GM21528 (cell line): Measurements from ENCODE around the gene RPS6KA3.
"Not testable (repeated sequence)": the region's sequence is repeated elsewhere in the genome, so short reads cannot be mapped to it uniquely, and the experiment has no call there.

Experiments
- ATAC-seq: cut with Tn5 transposase; IDR thresholded peaks from one replicate; pipeline ENCODE4 v1.9.1; 2021; ENCODE audit warnings: mild to moderate bottlenecking, moderate library complexity; ENCODE audit not compliant: unreplicated experiment, low FRiP score

RPS6KA3 gene

DNA sequence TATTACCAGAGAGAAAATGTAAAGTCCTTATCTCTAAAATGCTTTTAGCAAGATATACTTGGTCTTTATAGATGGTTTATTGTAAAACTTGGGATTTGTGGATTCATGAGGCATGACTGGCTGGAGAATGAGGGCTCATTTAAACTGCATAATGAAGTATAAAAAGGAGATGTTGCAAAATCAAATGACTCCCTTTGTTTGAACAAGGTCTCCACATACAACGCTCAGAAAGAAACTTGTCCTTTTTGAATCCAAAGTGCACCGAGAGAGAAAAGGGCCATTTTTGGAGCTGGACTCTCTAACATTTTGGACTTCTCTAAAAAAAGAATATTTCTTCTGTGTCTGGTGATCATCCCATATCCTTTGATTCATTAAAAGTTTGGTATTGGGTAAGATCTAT lies 117.4 kb downstream of the RPS6KA3 start:
- no peak for ATAC-seq

GRCh38 chrX:20147561-20147960 lies 119.1 kb downstream of the RPS6KA3 start:
- ATAC-seq, result no peak

DNA sequence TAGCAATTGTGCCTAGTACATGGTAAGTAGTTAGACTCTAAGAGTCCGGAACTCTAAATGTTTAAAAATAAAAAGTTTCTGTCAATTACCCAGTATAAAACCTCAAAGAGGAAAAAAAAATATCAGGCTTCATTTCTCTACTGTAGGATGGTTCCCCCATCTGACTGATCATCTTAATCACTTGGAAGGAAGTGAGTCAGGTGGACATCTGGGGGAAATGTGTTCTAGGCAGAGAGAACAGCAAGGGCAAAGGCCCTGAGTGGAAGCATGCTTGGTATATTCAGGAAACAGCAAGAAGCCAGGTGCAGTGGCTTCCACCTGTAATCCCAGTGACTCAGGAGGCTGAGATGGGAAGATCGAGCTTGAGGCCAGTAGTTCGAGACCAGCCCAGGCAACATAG lies 122.2 kb downstream of the RPS6KA3 start:
- ATAC-seq, result no peak

- no peak for ATAC-seq
Observed at GRCh38 chrX:20143561-20143960, 123.1 kb downstream of the RPS6KA3 start.

DNA sequence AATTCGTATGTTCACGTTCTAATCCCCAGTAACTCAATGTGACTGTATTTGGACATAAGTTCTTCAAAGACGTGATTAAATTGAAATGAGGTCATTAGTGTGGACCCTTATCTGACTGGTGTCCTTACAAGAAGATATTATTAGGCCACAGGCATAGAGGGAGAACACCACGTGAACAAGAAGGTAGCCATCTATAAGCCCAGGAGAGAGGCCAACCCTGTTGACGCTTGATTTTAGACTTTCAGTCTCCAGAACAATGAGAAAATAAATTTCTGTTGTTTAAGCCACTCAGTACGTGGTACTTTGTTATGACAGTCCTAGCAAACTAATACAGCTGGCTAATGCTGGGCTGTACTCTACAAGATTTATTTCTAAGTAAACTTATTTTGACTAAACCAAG lies 123.6 kb downstream of the RPS6KA3 start:
- no peak for ATAC-seq

GRCh38 chrX:20141281-20142220 lies 125.2 kb downstream of the RPS6KA3 start, which contains the start of gene EIF1AX:
Gene EIF1AX, minus strand, starts transcription at chrX:20141838. Its CDS starts 198 bp downstream, at chrX:20141640.
- peak; percentile 98 for ATAC-seq

GRCh38 chrX:20140420-20140819 lies 126.3 kb downstream of the RPS6KA3 start:
- no peak for ATAC-seq

- no peak for ATAC-seq
Observed at GRCh38 chrX:20139966-20140365, 126.7 kb downstream of the RPS6KA3 start.

- no peak for ATAC-seq
Observed at GRCh38 chrX:20135944-20136343, 130.8 kb downstream of the RPS6KA3 start.

- no peak for ATAC-seq
Observed at GRCh38 chrX:20132666-20133065, 134.0 kb downstream of the RPS6KA3 start.

- no peak for ATAC-seq
Observed at GRCh38 chrX:20130357-20130756, 136.4 kb downstream of the RPS6KA3 start.

GRCh38 chrX:20129547-20129946 lies 137.2 kb downstream of the RPS6KA3 start:
- no peak for ATAC-seq

DNA sequence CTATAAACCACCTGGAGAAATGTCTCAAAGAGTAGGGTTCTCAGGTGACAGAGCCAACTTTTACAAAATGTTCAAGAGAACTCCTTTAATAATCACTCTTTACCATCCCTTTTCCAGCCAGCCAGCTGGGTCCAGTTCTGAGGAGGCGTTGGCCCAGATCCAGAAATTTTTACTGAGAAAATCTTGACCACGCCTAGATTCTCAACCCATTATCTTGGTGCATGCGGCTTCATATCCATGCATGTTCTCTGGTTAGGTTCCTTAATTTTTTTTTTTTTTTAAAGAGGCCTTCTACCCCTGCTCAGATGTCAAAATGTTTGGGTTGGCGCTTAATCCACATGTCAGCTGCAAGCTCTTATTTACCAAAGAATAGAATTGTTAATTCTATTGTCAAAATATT lies 138.0 kb downstream of the RPS6KA3 start:
- no peak for ATAC-seq

DNA sequence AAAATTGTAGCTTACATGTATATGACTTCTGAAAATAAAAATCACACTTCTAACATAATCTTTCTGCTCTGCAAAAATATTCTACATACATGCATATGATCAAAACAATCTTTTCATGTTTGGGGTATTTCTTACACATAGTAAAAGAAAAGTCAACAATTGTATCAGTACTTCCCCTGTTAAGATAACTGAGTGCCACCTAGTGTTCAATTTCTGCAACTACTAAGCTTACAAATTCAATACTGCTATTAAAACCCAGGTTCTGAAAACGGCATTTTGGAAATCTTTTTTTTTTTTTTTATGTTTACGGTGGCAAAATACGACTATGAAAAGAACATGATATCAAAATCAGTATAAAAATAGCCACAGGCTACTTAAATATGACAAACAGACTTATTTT lies 139.3 kb downstream of the RPS6KA3 start:
- peak; percentile 66 for ATAC-seq

GRCh38 chrX:20126833-20127232 lies 139.9 kb downstream of the RPS6KA3 start:
- ATAC-seq, result not testable (repeated sequence)

DNA sequence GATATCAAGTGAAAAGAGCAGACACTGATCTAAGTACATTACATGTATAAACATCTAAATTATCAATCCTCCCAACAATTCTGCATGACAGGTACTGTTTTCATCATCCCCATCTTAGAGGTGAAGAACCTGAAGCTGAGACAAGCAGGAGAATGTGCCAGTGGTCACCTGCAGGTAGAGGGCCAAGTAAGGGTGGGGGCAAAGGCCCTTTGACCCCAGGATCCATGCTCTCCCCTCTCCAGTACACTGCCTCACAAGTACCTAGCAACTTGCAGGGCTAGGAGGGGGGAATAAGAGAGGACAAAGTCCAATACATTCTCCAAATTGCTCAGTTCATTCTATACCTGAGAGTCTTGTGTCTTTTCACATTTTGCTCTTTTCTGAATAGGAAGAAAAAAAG lies 141.7 kb downstream of the RPS6KA3 start:
- ATAC-seq, result no peak

DNA sequence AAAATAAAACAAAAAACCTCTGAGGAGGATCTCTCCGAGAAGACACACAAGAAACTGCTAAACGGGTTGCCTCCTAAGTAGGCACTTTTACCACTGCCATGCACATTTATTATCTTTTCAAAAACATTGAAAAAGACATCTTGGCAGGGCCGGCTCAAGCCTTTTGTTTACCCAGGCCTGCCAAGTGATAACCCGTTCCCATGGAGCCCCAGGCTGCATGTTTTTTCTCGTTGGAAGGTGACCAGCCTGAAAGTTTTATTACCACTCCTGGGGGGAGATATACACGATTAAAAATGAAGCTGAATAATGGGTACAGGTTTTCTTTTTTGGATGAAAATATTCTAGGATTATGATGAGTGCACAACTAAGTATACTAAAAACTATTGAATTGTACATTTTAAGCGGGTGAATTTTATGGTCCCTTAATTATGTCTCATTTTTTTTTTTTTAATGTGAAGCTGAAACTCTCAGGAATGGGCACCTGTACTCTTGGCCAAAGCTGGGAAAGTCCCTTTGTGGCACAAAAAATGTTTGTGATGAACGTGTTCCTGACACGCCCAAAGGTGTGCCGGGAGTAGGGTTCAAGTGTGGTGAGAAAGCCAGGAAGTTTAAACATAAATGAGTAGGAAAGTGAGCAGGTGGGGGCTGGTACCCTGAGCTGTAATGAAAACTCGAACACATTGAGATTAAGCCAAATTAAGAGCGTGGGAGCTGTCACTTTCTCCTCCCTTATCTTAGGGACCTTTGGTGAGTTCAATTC lies 148.5 kb downstream of the RPS6KA3 start:
- no peak for ATAC-seq

- ATAC-seq, result no peak
Observed at GRCh38 chrX:20116577-20117240, 150.0 kb downstream of the RPS6KA3 start, which contains the start of gene MAP7D2. Gene MAP7D2, minus strand, starts transcription at chrX:20116907. Its CDS starts 28 bp downstream, at chrX:20116879.

- no peak for ATAC-seq
Observed at GRCh38 chrX:20116087-20116576, 150.6 kb downstream of the RPS6KA3 start.

GRCh38 chrX:20112022-20112774 lies 154.5 kb downstream of the RPS6KA3 start:
- no peak for ATAC-seq
